ENCODE data around the gene PLEKHA4. TPM values are rescaled to one million over a fixed set of nuclear protein-coding genes. Genes with fewer than 3 reads are reported as not detected.

PLEKHA4 gene
- total RNA-seq, 4 donors from 2014 or later: 11.4 to 29.2 (median 18.1) TPM

DNA sequence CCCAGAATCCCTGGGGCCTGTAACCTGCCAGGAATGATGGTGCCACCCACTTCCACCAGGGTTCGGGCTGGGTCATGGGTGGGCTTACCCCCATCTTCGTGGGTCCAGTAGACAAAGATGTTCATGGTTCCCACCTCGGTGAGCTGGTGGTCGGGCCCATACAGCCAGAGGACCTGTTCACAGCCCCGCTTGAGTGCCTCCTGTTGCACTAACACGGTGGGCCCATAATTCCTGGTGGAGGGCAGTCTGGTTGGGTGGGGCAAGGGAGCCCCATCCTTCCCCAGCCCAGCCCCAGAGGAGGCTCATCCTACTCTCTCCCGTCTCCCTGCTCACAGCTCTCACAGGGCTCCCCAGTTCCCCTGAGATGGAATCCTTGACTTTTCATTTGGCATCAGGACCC, 71.3 kb downstream of the PLEKHA4 start:
- H3K27me3 ChIP-seq: no peaks in the 10 kb centered on the region
- peaks cover 0 to 24% (median 14%) of the 10 kb centered on the region in 3 donors for H3K4me1 ChIP-seq
- H3K9me3 ChIP-seq: no peaks in the 10 kb centered on the region
- peaks cover 0 to 46% of the 10 kb centered on the region in 2 donors for H3K36me3 ChIP-seq
- WGBS, 2 donors (ENCODE audit: low coverage in 1 of 2): 93 to 100% methylated on average over 3 to 4 of the region's 7 CpGs
- no peak for TF ChIP-seq EP300 (IDR thresholded peaks at IDR 0.05)
- H3K4me3 ChIP-seq: no peak overlapping the region
- peak overlapping the region in 3 of 4 donors; percentile 85 to 92 (median 88) for H3K27ac ChIP-seq
- no peak for ATAC-seq

GRCh38 chr19:48796298-48797083, 71.9 kb downstream of the PLEKHA4 start:
- Histone ChIP-seq H3K4me1 (peaks cover 0 to 24% (median 14%) of the 10 kb centered on the region in 3 donors), H3K36me3 (peaks cover 0 to 46% of the 10 kb centered on the region in 2 donors), H3K27ac (peak overlapping the region; percentile 69 to 92 (median 86)), H3K9me3 (no peaks in the 10 kb centered on the region), H3K27me3 (no peaks in the 10 kb centered on the region), H3K4me3 (no peak overlapping the region)
- TF ChIP-seq POLR2AphosphoS5 (IDR thresholded peaks at IDR 0.05) (no peak), EP300 (IDR thresholded peaks at IDR 0.05) (no peak), POLR2A (IDR thresholded peaks at IDR 0.05) (no peak)
- TF ChIP-seq, protein P1, sequence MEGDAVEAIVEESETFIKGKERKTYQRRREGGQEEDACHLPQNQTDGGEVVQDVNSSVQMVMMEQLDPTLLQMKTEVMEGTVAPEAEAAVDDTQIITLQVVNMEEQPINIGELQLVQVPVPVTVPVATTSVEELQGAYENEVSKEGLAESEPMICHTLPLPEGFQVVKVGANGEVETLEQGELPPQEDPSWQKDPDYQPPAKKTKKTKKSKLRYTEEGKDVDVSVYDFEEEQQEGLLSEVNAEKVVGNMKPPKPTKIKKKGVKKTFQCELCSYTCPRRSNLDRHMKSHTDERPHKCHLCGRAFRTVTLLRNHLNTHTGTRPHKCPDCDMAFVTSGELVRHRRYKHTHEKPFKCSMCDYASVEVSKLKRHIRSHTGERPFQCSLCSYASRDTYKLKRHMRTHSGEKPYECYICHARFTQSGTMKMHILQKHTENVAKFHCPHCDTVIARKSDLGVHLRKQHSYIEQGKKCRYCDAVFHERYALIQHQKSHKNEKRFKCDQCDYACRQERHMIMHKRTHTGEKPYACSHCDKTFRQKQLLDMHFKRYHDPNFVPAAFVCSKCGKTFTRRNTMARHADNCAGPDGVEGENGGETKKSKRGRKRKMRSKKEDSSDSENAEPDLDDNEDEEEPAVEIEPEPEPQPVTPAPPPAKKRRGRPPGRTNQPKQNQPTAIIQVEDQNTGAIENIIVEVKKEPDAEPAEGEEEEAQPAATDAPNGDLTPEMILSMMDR (IDR thresholded peaks at IDR 0.05): no peak
- no peak for ATAC-seq
- WGBS, 2 donors (ENCODE audit: low coverage in 1 of 2): 80 to 83% methylated on average over 1 to 4 of the region's 20 CpGs

GRCh38 chr19:48795685-48796070, 72.7 kb downstream of the PLEKHA4 start:
- TF ChIP-seq POLR2AphosphoS5 (IDR thresholded peaks at IDR 0.05): no peak
- TF ChIP-seq, protein P1 (IDR thresholded peaks at IDR 0.05): no peak
- no peak for TF ChIP-seq EP300 (IDR thresholded peaks at IDR 0.05)
- no peak for TF ChIP-seq POLR2A (IDR thresholded peaks at IDR 0.05)
- Histone ChIP-seq H3K36me3 (peaks cover 0 to 42% of the 10 kb centered on the region in 2 donors), H3K27ac (peak overlapping the region; percentile 69 to 92 (median 86)), H3K4me1 (peaks cover 0 to 24% (median 14%) of the 10 kb centered on the region in 3 donors), H3K9me3 (no peaks in the 10 kb centered on the region), H3K4me3 (no peak overlapping the region), H3K27me3 (no peaks in the 10 kb centered on the region)
- WGBS, 2 donors (ENCODE audit: low coverage in 1 of 2): 0% methylated on average over 1 of the region's 2 CpGs; no CpG with 5 or more reads in 1 of the 2 donors
- ATAC-seq: peak; percentile 75

DNA sequence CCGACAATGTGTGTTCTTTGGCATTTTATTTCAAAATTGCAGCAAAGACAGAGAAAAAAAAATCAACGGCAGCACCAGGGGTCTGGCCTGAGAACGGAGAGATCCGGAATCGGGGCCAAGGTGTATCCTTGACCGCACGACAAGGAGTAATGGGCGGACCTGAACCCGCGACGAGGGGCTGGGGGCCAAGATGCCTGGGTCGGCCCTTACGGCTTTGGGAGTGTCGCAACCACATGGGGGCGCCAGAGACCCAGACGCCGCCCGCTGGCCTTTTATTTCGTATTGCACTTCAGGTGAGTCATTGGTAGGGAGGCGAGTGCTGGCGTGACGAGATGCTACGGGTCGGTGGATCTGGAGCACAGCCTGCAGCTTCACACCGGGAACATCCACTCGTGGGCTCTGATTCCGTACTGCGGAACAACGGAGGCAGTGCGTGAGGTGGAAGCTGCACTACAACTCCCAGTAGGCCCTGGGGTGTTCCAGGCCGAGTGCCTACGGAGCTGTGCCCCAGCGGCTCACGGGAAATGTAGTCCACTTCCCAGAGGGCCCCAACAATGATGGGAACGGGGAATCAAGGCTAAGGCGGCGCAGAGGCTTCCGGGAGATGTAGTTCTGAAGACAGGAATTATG, 73.2 kb downstream of the PLEKHA4 start:
- Histone ChIP-seq H3K4me1 (peaks cover 0 to 24% (median 14%) of the 10 kb centered on the region in 3 donors), H3K36me3 (peaks cover 0 to 37% of the 10 kb centered on the region in 2 donors), H3K27ac (peak overlapping the region; percentile 69 to 92 (median 86)), H3K9me3 (no peaks in the 10 kb centered on the region), H3K27me3 (no peaks in the 10 kb centered on the region), H3K4me3 (peak overlapping the region; percentile 7 to 49)
- TF ChIP-seq, protein P1 (IDR thresholded peaks at IDR 0.05): peak in 3 of 4 experiments; percentile 93 to 97 (median 96)
- TF ChIP-seq EP300 (IDR thresholded peaks at IDR 0.05): no peak
- peak; percentile 68 for TF ChIP-seq POLR2AphosphoS5 (IDR thresholded peaks at IDR 0.05)
- ATAC-seq: peak; percentile 96
- 0 to 3% methylated on average over 7 to 17 of the region's 38 CpGs for WGBS, 2 donors (ENCODE audit: low coverage in 1 of 2)

GRCh38 chr19:48794291-48794690, 74.1 kb downstream of the PLEKHA4 start:
- Histone ChIP-seq H3K4me1 (peaks cover 0 to 24% (median 14%) of the 10 kb centered on the region in 3 donors), H3K36me3 (peaks cover 0 to 29% of the 10 kb centered on the region in 2 donors), H3K27me3 (no peaks in the 10 kb centered on the region), H3K27ac (peak overlapping the region in 3 of 4 donors; percentile 85 to 92 (median 88)), H3K9me3 (no peaks in the 10 kb centered on the region), H3K4me3 (no peak overlapping the region)
- TF ChIP-seq EP300 (IDR thresholded peaks at IDR 0.05) (no peak), POLR2AphosphoS5 (IDR thresholded peaks at IDR 0.05) (no peak), POLR2A (IDR thresholded peaks at IDR 0.05) (no peak)
- TF ChIP-seq, protein P1 (IDR thresholded peaks at IDR 0.05): no peak
- no peak for ATAC-seq
- 100% methylated on average over 1 of the region's 6 CpGs; no CpG with 5 or more reads in 1 of the 2 donors for WGBS, 2 donors (ENCODE audit: low coverage in 1 of 2)

Measured in gastroesophageal sphincter (tissue), 4 donors.